ENCODE measurements around the gene TP53BP2.

The TP53BP2 gene

DNA sequence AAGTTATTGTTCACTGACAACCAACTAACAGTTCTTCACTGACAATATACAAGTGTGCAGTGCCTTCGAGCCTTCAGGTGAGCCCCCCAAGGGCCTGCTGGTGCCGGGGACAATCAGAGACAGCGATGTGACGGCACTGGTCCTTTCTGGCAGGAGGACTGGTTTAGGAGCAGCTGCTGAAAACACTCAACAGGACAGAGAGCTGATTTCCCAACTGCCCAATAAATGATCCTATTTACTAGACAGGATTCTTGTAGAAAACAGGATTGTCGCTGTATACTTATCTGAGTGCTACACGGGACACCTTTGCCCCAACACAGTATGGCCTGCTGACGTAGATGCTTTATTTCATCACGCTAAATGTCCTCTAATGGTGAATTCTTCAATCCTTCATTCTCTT is 65.4 kb downstream of the TP53BP2 start:
- H3K4me3 ChIP-seq = no peak overlapping the region
- TF ChIP-seq, protein P1, sequence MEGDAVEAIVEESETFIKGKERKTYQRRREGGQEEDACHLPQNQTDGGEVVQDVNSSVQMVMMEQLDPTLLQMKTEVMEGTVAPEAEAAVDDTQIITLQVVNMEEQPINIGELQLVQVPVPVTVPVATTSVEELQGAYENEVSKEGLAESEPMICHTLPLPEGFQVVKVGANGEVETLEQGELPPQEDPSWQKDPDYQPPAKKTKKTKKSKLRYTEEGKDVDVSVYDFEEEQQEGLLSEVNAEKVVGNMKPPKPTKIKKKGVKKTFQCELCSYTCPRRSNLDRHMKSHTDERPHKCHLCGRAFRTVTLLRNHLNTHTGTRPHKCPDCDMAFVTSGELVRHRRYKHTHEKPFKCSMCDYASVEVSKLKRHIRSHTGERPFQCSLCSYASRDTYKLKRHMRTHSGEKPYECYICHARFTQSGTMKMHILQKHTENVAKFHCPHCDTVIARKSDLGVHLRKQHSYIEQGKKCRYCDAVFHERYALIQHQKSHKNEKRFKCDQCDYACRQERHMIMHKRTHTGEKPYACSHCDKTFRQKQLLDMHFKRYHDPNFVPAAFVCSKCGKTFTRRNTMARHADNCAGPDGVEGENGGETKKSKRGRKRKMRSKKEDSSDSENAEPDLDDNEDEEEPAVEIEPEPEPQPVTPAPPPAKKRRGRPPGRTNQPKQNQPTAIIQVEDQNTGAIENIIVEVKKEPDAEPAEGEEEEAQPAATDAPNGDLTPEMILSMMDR (IDR thresholded peaks at IDR 0.05) = no peak
- DNase-seq = no peak
- no peaks in the 10 kb centered on the region for H3K9me3 ChIP-seq
- intact Hi-C loops (cut with DNase I; ENCODE audit: low total_unique reads) = no loop called here
- peaks cover 44 to 73% (median 52%) of the 10 kb centered on the region in 3 donors for H3K36me3 ChIP-seq
- H3K27ac ChIP-seq = no peak overlapping the region
- H3K27me3 ChIP-seq = no peaks in the 10 kb centered on the region
- H3K4me1 ChIP-seq = peaks cover 0 to 30% (median 8%) of the 10 kb centered on the region in 4 donors

DNA sequence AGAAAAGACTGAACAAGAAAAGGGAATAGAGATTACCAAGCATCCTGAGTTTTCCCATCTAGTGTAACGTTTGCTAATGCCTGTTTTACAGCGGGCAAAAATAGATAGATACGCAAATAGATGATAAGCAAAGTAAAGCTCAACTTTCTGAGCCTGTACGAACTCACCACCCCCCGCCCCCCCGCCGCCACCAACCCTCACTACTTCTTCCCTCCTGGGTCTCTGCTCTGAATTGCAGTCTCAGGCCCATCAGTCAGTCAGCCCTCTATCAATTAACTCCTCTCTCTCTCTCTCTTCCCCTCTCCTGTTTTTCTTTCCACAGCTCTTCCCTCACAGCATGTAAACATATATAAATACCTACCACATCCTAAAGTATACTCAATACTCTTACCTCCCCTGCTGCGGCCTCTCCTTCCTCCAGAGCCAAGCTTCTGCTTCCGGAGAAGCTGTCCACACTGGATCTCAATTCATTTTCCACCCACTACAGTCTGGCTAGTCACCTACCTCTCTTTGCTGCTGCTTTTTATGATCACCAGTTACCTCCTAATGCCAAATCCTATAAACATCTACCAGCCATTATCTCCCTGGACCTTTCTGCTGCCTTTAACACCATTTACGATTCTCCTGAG is 68.8 kb downstream of the TP53BP2 start:
- Histone ChIP-seq H3K27ac (peak overlapping the region; percentile 11 to 65), H3K36me3 (peaks cover 52 to 86% (median 58%) of the 10 kb centered on the region in 3 donors), H3K27me3 (no peaks in the 10 kb centered on the region), H3K9me3 (no peaks in the 10 kb centered on the region), H3K4me1 (peaks cover 0 to 38% (median 4%) of the 10 kb centered on the region in 4 donors), H3K4me3 (no peak overlapping the region)
- DNase-seq = no peak
- TF ChIP-seq, protein P1 (IDR thresholded peaks at IDR 0.05) = no peak
- intact Hi-C loops (cut with DNase I; ENCODE audit: low total_unique reads) = no loop called here

DNA sequence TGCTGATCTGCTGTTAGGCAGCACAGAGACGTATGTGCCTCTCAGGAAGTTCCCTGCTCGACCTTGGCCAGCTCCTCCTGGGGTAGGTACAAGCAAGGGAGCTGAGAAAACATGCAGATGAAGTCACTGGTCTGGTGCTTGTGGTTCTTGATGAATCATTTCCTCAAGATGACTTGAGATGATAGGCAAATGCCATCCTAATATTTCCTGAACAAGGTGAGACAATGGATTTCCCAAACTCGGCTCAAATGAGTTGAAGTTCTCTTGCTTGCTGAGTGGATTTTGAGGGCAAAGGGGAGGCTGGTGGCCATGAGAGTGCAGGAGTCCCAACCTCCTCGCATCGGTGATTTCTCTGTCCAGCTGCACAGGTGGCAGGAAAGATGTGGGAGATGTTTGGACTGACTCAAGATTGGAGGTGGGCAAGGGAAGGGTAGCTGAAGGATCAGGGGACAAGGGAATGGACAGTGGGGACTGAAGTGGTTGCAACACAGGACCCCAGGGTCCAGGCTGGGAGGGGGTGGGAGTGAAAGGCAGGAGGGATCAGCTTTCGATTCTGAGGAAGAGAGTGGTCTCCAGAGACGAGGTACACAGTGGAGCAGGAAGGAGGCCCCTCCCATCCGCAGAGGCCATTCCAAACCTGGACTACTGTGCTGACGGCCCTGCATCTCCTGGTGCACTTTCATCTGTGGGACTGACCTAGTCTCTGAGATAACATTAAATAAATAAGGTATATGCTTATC is 69.5 kb downstream of the TP53BP2 start:
- TF ChIP-seq, protein P1 (IDR thresholded peaks at IDR 0.05) = no peak
- Histone ChIP-seq H3K4me3 (no peak overlapping the region), H3K27ac (peak overlapping the region; percentile 11 to 65), H3K4me1 (peaks cover 0 to 45% (median 9%) of the 10 kb centered on the region in 4 donors), H3K27me3 (no peaks in the 10 kb centered on the region), H3K36me3 (peaks cover 54 to 93% (median 60%) of the 10 kb centered on the region in 3 donors), H3K9me3 (no peaks in the 10 kb centered on the region)
- DNase-seq = no peak
- intact Hi-C loops (cut with DNase I; ENCODE audit: low total_unique reads) = no loop called here

DNA sequence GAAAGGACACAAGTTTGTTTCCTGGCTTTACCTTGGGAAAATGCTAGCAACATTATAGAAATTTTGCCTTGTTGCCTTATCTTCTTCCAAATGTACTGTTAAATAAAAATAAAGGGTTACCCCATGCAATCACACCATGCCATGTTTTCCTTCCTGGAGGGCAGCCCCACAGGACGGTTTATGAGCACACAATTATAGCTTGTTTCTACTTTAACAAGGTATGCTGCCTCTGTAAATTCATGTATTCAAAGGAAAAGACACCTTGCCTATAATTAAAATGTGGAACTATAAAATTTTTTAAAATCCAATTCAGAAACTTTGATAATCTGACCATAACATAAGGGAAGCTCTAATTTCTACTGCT is 70.1 kb downstream of the TP53BP2 start:
- TF ChIP-seq, protein P1 (IDR thresholded peaks at IDR 0.05) = no peak
- intact Hi-C loops (cut with DNase I; ENCODE audit: low total_unique reads) = no loop called here
- no peak overlapping the region for H3K4me3 ChIP-seq
- peaks cover 60 to 97% (median 65%) of the 10 kb centered on the region in 3 donors for H3K36me3 ChIP-seq
- H3K27ac ChIP-seq = peak overlapping the region in 1 of 2 donors; percentile 65
- H3K9me3 ChIP-seq = no peaks in the 10 kb centered on the region
- no peak for DNase-seq
- no peaks in the 10 kb centered on the region for H3K27me3 ChIP-seq
- H3K4me1 ChIP-seq = peaks cover 0 to 51% (median 13%) of the 10 kb centered on the region in 4 donors

DNA sequence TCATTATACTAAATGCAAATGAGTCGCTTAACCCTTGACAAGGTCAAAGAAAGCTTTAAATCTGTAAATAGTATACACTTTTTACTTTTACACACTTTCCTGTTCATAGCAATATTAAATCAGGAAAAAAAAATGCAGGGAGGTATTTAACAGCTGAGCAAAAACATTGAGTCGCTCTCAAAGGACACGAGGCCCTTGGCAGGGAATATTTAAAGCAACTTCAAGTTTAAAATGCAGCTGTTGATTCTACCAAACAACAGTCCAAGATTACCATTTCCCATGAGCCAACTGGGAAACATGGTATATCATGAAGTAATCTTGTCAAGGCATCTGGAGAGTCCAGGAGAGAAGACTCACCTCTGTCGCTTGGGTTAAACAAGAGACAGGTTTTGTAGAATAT is 70.7 kb downstream of the TP53BP2 start:
- TF ChIP-seq, protein P1 (IDR thresholded peaks at IDR 0.05) = no peak
- Histone ChIP-seq H3K4me3 (no peak overlapping the region), H3K4me1 (peaks cover 0 to 52% (median 14%) of the 10 kb centered on the region in 4 donors), H3K27me3 (no peaks in the 10 kb centered on the region), H3K36me3 (peaks cover 57 to 97% (median 65%) of the 10 kb centered on the region in 3 donors), H3K27ac (peak overlapping the region in 1 of 2 donors; percentile 65), H3K9me3 (no peaks in the 10 kb centered on the region)
- DNase-seq = no peak
- intact Hi-C loops (cut with DNase I; ENCODE audit: low total_unique reads) = no loop called here
